Measurements from ENCODE around the gene IL7R.

The IL7R gene

DNA sequence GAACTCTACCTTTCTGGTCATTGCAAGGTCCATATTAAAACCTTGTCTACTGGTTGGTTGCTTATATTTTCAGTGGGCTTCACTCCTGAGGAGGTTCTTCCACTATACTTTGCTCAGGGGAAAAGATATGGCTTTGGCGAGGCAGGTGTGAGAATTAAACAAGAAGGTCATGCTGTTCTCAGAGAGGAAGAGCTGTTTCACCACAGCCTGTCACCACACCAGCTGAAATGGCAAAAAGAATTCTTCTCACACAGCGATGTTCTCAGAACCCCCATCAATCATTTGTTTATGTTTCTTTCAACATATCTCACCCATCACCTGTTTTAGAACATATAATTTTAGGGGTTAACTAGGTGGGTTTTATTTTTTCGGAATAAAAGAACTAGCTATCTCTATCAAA, 43.1 kb downstream of the IL7R start:
- TF ChIP-seq, protein P1, sequence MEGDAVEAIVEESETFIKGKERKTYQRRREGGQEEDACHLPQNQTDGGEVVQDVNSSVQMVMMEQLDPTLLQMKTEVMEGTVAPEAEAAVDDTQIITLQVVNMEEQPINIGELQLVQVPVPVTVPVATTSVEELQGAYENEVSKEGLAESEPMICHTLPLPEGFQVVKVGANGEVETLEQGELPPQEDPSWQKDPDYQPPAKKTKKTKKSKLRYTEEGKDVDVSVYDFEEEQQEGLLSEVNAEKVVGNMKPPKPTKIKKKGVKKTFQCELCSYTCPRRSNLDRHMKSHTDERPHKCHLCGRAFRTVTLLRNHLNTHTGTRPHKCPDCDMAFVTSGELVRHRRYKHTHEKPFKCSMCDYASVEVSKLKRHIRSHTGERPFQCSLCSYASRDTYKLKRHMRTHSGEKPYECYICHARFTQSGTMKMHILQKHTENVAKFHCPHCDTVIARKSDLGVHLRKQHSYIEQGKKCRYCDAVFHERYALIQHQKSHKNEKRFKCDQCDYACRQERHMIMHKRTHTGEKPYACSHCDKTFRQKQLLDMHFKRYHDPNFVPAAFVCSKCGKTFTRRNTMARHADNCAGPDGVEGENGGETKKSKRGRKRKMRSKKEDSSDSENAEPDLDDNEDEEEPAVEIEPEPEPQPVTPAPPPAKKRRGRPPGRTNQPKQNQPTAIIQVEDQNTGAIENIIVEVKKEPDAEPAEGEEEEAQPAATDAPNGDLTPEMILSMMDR (conservative IDR thresholded peaks at IDR 0.05; ENCODE audit: control insufficient read depth, insufficient read depth, low read depth, low read length) = no peak
- DNase-seq (ENCODE audit: low read depth) = no peak

DNA sequence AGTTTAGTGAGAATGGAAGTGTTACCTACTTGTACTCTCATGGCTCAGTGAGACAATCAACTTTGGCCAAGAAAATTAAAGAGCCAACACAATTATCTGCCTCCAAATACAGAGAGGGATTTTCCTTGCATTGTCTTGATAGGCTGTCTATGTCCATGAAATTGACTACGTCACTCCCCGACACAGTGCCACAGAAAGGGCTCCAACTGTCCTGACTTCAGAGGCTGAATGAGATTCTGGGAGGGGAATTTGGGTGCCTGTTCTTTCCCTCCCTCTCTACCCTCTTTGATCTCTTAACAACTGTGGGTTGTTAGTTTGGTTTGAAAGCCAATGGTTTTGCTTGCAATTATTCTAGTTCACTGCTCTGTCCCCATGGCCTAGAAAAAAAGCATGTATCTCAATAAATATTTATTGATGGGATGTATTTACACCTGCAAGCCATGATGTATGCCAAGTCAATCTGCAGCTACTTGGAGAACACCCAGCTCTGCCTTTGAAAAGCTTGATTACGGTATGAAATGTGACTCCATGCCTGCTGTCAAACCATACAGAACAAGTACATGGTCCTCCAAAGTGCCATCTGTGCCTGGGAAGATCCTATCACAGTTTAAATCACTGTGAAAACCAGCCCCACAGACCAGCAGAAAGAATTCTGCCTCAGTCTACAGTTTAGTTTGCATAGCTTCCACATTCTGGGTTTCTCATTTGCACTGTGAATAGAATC, 44.4 kb downstream of the IL7R start:
- TF ChIP-seq, protein P1 (conservative IDR thresholded peaks at IDR 0.05; ENCODE audit: control insufficient read depth, insufficient read depth, low read depth, low read length) = no peak
- no peak for DNase-seq (ENCODE audit: low read depth)
- H3K4me3 ChIP-seq (ENCODE audit: control insufficient read depth, low read depth, low read length) = no peak overlapping the region

More for the DNA sequence above, 43.1 kb downstream of the IL7R start:
- no peak overlapping the region for H3K4me3 ChIP-seq (ENCODE audit: control insufficient read depth, low read depth, low read length)

DNA sequence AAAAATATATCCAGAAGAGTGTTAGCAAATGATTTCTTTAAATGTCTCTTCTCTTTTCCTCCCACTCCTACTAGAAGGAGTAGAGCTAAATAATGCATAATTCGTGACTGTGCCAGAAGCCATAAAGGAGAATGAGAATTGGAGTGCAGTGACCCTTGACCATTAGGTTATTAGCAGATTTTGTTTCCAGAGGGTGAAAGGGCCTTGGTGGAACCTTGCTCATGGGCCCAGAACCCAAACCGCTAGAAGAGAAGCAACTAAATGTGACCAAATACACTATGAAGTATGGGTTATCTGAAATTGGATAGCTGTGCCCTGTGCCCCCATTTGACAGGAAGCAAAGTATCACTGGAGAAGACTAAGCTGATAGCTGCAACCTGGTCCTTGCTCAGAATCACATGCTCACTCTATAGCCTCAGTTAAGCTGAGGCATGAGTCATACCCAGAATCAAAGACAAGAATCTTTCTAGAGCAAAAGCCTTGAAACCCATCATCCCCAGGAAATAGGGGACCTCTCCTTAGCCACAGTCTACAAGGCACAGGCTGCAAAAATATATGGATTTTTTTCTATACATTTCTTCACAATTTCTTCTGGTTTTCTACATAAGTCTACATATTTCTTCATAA, 45.5 kb downstream of the IL7R start:
- no peak overlapping the region for H3K4me3 ChIP-seq (ENCODE audit: control insufficient read depth, low read depth, low read length)
- peak; percentile 42 for DNase-seq (ENCODE audit: low read depth)
- TF ChIP-seq, protein P1 (conservative IDR thresholded peaks at IDR 0.05; ENCODE audit: control insufficient read depth, insufficient read depth, low read depth, low read length) = no peak

DNA sequence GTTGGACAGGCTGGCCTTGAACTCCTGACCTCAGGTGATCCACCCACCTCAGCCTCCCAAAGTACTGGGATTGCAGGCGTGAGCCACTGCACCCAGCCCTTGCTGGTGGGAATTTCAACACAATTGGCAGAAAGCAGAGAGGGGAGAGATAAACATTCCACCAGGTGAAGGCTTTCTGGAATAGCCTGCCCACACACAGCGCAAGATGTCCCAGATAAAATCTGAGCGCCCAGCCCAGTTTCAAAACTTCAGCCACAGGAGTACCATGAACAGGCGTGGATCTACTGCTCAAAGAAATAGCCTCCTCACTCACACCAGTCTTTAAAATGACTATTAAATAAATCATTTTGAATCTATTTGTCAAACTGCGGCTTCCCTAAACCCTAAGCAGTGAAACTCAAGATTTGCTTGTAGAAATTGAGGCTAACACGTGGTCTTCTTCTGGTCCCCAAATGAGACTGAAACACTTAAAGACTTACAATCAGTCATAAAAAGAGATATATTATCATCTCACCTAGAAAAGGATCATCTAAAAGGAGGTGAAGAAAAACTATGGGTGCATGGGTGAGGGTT, 47.0 kb downstream of the IL7R start:
- TF ChIP-seq, protein P1 (conservative IDR thresholded peaks at IDR 0.05; ENCODE audit: control insufficient read depth, insufficient read depth, low read depth, low read length) = no peak
- no peak overlapping the region for H3K4me3 ChIP-seq (ENCODE audit: control insufficient read depth, low read depth, low read length)
- DNase-seq (ENCODE audit: low read depth) = no peak

DNA sequence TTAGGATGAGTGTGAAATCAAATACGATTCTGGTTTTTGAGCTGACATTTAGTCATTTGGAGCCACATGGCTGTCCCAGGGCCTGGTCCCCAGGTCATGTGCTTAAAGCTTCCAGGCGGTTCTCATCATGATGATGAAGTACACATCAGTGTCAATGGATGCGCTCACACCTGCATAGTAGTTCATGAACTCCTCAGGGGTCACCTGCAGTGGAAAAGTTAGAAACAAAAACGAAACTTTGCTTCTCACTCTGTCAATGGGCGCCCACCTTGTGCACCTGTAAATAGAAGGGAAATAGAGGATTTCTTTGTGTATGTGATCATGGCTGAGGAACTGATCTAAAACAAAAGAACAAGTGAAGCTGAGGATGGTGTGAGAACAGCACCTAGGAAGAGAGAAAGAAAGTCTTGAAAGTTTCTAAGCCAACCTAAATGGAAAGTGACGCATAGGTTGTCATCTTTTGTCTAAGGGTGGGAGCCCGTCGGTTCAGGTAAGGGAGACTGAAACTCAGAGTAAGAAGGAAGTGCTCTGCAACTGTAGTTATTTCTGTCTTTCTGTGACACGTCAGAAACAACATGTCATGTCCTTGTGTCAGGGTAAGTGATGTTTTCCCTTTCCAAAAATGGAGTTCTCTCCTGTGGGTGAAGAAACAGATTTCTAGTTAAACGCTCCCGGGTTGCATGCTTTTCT, 47.9 kb downstream of the IL7R start:
- TF ChIP-seq, protein P1 (conservative IDR thresholded peaks at IDR 0.05; ENCODE audit: control insufficient read depth, insufficient read depth, low read depth, low read length) = no peak
- no peak for DNase-seq (ENCODE audit: low read depth)
- H3K4me3 ChIP-seq (ENCODE audit: control insufficient read depth, low read depth, low read length) = no peak overlapping the region

DNA sequence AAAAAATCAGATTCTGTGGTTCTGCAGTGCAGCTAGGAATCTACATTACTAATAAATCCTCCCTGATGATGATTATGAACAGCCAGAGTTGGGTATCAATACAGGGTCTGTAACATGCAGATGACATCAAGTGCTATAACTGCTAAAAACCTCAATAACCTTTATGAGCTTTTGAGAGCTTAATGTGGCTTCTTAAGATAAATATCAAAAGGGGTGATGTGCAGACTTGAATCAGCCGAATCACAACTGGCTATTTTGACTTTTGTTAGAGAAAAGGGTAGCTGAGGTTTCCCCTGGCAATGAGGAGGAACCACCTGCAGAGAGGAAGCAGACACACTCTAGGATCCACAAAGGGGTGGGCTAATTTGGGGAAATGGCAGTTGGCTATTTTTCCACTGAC, 51.5 kb downstream of the IL7R start:
- no peak overlapping the region for H3K4me3 ChIP-seq (ENCODE audit: control insufficient read depth, low read depth, low read length)
- TF ChIP-seq, protein P1 (conservative IDR thresholded peaks at IDR 0.05; ENCODE audit: control insufficient read depth, insufficient read depth, low read depth, low read length) = no peak
- no peak for DNase-seq (ENCODE audit: low read depth)
